Activated CD8-positive, alpha-beta memory T cell treated with anti-CD3 and anti-CD28 coated beads for 36 hours (primary cell): Measurements from ENCODE around the gene ALPK3. TPM values are rescaled to one million over a fixed set of nuclear protein-coding genes. Genes with fewer than 3 reads are reported as not detected.

Source experiments
- CTCF ChIA-PET: fragments of 350-600 bp; sonication (Branson Sonifier 250); formaldehyde crosslinking; loops from one replicate; lab custom pipeline; 2021; ENCODE audit warnings: antibody characterized with exemption; lab: Charles Lee
- POLR2A ChIA-PET: fragments of 350-600 bp; sonication (Branson Sonifier 250); formaldehyde crosslinking; loops from one replicate; lab custom pipeline; 2021; ENCODE audit warnings: antibody characterized with exemption; lab: Charles Lee
- total RNA-seq, 2 experiments: library from RNA; stranded (reverse); gene quantifications; one replicate each; pipeline ENCODE4 v1.2.3, GENCODE V29; 2021

Gene ALPK3
- total RNA-seq, 2 experiments from 2014 or later, result 0.06 to 0.08 TPM

DNA sequence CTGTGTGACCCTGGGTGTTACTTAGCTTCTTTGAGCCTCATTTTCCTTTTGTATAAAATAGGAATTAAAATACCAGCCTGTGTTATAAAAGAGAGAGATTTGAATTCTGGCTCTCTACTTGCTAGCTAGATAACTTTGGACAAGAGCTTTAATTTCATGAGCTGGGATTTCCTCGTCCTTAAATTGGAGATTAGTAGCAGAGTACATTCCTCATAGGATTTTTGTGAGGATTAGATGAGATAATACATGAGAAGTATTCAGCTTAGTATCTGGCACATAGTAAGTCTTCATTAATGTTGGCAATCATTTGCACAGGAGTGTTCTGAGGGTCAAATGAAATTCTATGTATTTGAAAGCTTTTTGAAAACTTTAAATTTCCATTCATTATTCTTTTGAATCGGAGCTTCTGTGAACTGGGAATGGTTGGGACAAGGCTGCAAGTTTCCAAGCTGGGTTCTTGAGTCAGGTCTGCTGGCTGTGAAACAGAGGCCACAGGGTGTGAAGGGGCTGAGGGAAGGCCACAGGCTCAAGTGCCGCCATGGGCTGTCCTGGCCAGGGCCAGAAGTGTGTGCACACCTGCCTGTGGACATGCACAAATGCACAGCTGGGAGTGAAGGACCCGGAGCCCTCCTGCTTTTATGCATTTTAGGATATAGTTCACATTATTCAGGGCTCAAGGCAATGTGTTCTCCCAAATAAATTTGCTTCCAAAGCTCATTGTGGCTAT is 17.2 kb downstream of the ALPK3 start:
- ChIA-PET POLR2A (no interaction called here), CTCF (interaction anchor here (1.4 kb wide), 1 partner anchor 94 kb away, joined by 3 read pairs; no protein-coding TSS in a partner anchor)

DNA sequence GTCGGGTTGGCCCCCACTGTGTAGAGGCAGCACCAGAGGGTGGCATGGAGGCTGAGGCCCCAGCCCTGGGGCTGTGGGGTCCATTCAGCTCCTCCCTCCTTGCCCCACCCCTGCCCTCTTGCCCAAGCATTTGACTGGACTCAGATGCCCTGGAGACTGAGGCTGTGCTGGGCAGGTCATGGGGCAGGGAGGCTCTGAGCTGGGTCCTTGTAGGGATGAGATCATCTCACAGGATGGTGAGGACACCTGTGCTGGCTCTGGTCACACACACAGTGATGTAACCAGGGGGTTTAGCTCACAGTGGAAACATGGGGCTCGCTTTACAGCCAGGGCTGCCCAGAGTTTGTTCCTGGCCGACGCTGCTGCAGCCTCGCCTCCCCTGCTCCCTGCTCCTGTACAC is 17.8 kb downstream of the ALPK3 start:
- CTCF ChIA-PET, result interaction anchor here (1.4 kb wide), 1 partner anchor 93 kb away, joined by 3 read pairs; no protein-coding TSS in a partner anchor
- POLR2A ChIA-PET, result no interaction called here

GRCh38 chr15:84835661-84836337 is 18.6 kb downstream of the ALPK3 start:
- ChIA-PET POLR2A (no interaction called here), CTCF (interaction anchor here (1.1 to 1.4 kb wide), 2 partner anchors 30 to 92 kb away, joined by 3 read pairs; no protein-coding TSS in a partner anchor)

DNA sequence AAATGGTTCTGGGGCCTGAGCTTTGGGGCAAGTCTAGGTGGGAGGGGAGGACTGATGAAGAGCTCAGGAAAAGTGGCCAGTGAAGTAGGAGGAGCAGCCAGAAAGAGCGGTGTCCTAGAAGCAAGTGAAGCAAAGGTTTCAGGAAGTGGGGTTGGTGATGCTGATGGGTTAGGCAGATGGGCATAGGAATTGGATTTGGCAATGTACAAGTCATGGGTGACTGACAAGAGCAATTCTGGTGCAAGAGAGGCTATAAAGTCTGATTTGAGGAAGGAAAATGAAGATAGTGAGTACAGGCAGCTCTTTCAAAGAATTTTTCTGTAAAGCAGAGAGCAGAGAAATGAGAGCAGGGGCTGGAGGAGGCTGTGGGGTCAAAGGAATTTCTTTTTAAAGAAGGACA is 19.7 kb downstream of the ALPK3 start:
- POLR2A ChIA-PET, result no interaction called here
- CTCF ChIA-PET, result interaction anchor here (1.1 kb wide), 1 partner anchor 9 kb away, joined by 4 read pairs; no protein-coding TSS in a partner anchor

DNA sequence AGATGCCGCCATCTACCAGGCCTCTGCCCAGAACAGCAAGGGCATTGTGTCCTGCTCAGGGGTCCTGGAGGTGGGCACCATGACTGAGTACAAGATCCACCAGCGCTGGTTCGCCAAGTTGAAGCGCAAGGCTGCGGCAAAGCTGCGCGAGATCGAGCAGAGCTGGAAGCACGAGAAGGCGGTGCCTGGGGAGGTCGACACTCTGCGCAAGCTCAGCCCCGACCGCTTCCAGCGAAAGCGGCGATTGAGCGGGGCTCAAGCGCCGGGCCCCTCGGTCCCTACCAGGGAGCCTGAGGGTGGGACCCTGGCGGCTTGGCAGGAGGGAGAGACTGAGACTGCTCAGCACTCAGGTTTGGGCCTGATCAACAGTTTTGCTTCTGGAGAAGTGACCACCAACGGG is 22.6 kb downstream of the ALPK3 start:
- CTCF ChIA-PET, result interaction anchor here (1.1 kb wide), 1 partner anchor 89 kb away, joined by 3 read pairs; no protein-coding TSS in a partner anchor
- POLR2A ChIA-PET, result no interaction called here

DNA sequence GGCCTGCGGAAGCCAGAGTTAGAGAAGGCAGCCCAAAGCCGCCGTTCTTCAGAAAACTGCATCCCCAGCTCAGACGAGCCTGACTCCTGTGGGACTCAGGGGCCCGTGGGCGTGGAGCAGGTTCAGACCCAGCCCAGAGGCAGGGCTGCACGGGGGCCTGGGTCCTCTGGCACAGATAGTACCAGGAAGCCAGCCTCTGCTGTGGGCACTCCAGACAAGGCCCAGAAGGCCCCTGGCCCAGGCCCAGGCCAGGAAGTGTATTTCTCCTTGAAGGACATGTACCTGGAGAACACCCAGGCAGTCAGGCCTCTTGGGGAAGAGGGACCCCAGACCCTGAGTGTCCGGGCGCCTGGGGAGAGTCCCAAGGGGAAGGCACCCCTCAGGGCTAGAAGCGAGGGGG is 23.1 kb downstream of the ALPK3 start:
- POLR2A ChIA-PET, result no interaction called here
- CTCF ChIA-PET, result no interaction called here

- ChIA-PET POLR2A (no interaction called here), CTCF (interaction anchor here (0.9 kb wide), 1 partner anchor 10 kb away, joined by 3 read pairs; no protein-coding TSS in a partner anchor)
Measured at GRCh38 chr15:84840741-84841429, 23.7 kb downstream of the ALPK3 start.

- CTCF ChIA-PET, result no interaction called here
- POLR2A ChIA-PET, result no interaction called here
Measured at GRCh38 chr15:84842781-84843180, 25.6 kb downstream of the ALPK3 start.

DNA sequence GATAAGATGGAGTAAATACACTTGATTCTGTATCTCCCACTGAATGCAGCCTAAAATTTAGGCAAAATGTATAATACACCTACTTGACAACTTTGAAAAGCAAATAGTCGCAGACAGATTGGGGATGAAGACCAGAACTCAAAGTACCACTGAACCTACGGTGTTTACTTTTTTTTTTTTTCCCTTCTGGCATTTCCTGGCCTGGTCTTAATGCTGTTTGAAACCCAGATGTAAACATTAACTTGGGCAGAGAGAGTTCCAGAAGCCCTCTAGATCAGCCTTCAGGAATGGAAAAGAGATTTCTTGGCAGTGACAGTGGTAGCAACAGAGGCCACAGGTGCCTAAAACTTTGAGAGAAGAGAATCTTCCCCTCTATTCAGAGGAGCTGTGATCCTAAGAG is 27.8 kb downstream of the ALPK3 start:
- ChIA-PET POLR2A (interaction anchor here (0.8 kb wide), 1 partner anchor 150 kb away, joined by 3 read pairs; no protein-coding TSS in a partner anchor), CTCF (interaction anchor here (0.6 to 1.4 kb wide), 3 partner anchors 8 to 282 kb away, joined by 3 to 4 read pairs (median 4); no protein-coding TSS in a partner anchor)

DNA sequence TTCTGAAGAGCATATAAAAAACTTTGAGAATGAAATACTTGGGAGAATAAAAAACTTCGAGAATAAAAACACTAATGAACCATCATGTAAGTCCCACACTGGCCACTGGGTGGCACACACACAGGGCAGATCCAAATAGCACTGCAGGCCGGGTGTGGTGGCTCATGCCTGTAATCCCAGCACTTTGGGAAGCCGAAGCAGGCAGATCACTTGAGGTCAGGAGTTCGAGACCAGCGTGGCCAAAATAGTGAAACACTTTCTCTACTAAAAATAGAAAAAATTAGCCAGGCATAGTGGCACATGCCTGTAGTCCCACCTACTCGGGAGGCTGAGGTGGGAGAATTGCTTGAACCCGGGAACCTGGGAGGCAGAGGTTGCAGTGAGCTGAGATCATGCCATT is 28.5 kb downstream of the ALPK3 start:
- ChIA-PET POLR2A (interaction anchor here (0.8 kb wide), 1 partner anchor 151 kb away, joined by 3 read pairs; no protein-coding TSS in a partner anchor), CTCF (interaction anchor here (0.6 to 1.4 kb wide), 4 partner anchors 8 to 281 kb away, joined by 3 to 4 read pairs (median 4); no protein-coding TSS in a partner anchor)

DNA sequence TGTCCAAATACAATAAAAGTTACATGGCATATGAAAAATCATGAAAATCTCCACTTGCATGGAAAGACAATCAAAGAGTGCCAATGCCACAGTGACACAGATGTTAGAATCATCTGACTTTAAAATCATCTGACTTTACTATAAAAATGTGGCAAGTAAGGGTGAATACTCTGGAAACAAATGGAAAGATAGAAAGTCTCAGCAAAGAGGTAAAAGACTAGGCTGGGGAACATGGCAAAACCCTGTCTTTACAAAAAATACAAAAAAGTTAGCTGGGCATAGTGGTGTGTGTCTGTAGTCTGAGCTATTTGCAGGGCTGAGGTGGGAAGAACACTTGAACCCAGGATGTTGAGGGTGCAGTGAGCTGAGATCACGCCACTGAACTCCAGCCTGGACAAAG is 29.1 kb downstream of the ALPK3 start:
- CTCF ChIA-PET, result interaction anchor here (1.3 to 1.4 kb wide), 2 partner anchors 9 to 32 kb away, joined by 3 to 4 read pairs; no protein-coding TSS in a partner anchor
- POLR2A ChIA-PET, result no interaction called here

DNA sequence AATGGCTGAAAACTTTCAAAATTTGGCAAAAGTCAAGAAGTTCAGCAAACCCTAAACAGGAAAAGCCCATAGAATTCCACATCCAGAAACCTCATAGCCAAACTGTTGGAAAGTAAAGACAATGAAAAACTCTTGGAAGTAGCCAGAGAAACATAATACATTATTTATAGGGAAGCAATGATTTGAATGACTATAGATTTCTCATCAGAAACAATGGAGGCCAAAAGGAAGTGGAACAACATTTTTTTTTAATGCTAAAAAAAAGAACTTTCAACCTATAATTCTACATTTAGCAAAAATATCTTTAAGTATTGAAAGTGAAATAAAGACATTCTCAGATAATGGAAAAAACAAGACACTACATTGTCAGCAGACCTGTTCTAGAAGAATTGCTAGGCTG is 30.2 kb downstream of the ALPK3 start:
- POLR2A ChIA-PET, result no interaction called here

DNA sequence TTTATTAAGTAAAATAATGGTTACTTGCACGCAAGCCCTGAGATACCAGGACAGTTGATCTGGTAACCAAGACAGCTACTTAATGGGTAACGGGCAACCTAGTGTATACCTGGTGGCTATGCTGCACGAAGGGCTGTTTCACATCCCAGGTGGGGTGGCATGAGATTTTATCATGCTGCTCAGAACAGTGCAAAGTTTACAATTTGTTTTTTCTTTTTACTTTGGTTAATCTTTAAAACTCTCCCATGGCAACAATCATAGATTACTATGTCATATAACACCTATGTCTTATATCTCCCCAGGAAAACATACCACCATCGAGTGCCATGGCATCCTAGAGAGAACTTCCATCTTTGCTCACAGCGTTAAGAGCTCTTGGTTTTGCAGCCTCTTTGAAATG is 35.1 kb downstream of the ALPK3 start:
- ChIA-PET CTCF (no interaction called here), POLR2A (interaction anchor here (0.5 kb wide), 1 partner anchor 189 kb away, joined by 3 read pairs; no protein-coding TSS in a partner anchor)

More for the DNA sequence above, 30.2 kb downstream of the ALPK3 start:
- CTCF ChIA-PET, result no interaction called here

GRCh38 chr15:84855136-84855535 is 38.0 kb downstream of the ALPK3 start:
- ChIA-PET CTCF (interaction anchor here (0.7 kb wide), 1 partner anchor 194 kb away, joined by 3 read pairs; no protein-coding TSS in a partner anchor), POLR2A (no interaction called here)

GRCh38 chr15:84855765-84856164 is 38.6 kb downstream of the ALPK3 start:
- CTCF ChIA-PET, result no interaction called here
- POLR2A ChIA-PET, result no interaction called here

DNA sequence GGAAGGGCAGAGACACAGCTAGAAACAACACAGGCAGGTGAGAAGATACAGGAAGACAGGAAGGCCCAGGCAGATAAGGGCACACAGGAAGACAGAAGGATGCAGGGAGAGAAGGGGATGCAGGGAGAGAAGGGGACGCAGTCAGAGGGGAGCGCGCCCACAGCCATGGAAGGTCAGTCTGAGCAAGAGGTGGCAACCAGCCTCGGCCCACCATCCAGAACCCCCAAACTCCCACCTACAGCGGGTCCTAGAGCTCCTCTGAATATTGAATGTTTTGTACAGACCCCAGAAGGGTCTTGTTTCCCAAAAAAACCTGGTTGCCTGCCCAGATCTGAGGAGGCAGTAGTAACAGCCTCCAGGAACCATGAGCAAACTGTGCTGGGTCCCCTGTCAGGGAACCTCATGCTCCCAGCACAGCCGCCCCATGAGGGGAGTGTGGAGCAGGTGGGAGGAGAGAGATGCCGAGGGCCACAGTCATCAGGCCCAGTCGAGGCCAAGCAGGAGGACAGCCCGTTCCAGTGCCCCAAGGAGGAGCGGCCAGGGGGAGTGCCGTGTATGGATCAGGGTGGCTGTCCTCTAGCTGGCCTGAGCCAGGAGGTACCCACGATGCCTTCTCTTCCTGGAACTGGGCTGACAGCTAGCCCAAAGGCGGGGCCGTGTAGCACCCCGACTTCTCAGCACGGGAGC is 39.7 kb downstream of the ALPK3 start:
- CTCF ChIA-PET, result no interaction called here
- POLR2A ChIA-PET, result no interaction called here

- CTCF ChIA-PET, result no interaction called here
- POLR2A ChIA-PET, result no interaction called here
Measured at GRCh38 chr15:84857418-84858004, 40.4 kb downstream of the ALPK3 start.

DNA sequence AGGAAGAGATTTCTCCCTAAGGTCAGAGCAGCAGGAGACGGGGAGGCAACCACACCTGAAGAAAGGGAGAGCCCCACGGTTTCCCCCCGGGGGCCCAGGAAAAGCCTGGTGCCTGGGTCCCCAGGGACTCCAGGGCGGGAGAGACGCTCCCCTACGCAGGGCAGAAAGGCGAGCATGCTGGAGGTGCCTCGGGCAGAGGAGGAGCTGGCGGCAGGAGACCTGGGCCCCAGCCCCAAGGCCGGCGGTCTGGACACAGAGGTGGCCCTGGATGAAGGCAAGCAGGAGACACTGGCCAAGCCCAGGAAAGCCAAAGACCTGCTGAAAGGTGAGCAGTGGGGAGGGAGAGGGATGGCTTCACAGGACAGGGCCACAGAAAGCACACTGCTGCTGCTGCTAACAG is 41.1 kb downstream of the ALPK3 start:
- ChIA-PET CTCF (no interaction called here), POLR2A (no interaction called here)
